Panc1 (cell line): ENCODE results near the gene IL34. TPM values are rescaled to one million over a fixed set of nuclear protein-coding genes. Genes with fewer than 3 reads are reported as not detected.

ENCODE experiments used
- ATAC-seq: fragments of 200-7000 bp; cut with Tn5 transposase; 2 replicates; pipeline ENCODE4 v1.9.1; 2020; ENCODE audit warnings: mild to moderate bottlenecking, moderate library complexity
- BruUV-seq: library from RNA; stranded (reverse); fragments of 400-500 nt; replicated peaks from 2 replicates; lab custom pipeline; 2021; lab: Mats Ljungman, UMichigan
- CTCF ChIA-PET: fragments of 300-600 bp; sonication (Branson Sonifier 250); formaldehyde crosslinking; loops from one replicate; lab custom pipeline; 2022; ENCODE audit warnings: antibody characterized with exemption; lab: Charles Lee
- POLR2A ChIA-PET: fragments of 300-600 bp; sonication (Branson Sonifier 250); formaldehyde crosslinking; loops from one replicate; lab custom pipeline; 2022; ENCODE audit warnings: antibody characterized with exemption; lab: Charles Lee
- DNase-seq: peaks from one replicate; pipeline ENCODE4 v3.0.0-alpha.2; 2010; ENCODE audit warnings: low read depth, low spot score
- H3K27ac ChIP-seq: 2 replicates; pipeline ENCODE4 v1.5.1; 2011; ENCODE audit warnings: mild to moderate bottlenecking, low read length, inconsistent platforms
- H3K27me3 ChIP-seq: fragments of 200-500 bp; sonication (Bioruptor generic); 2 replicates; pipeline ENCODE4 v1.6.0; 2014; ENCODE audit warnings: low read length, inconsistent platforms; ENCODE audit not compliant: control insufficient read depth, insufficient read depth
- H3K36me3 ChIP-seq: fragments of 200-500 bp; sonication (Bioruptor generic); 2 replicates; pipeline ENCODE4 v1.5.1; 2014; ENCODE audit warnings: inconsistent platforms, mild to moderate bottlenecking, low read length, moderate library complexity; ENCODE audit not compliant: control insufficient read depth, insufficient read depth
- H3K4me1 ChIP-seq: 2 replicates; pipeline ENCODE4 v1.5.1; 2011; ENCODE audit warnings: inconsistent platforms, mild to moderate bottlenecking, low read length, moderate library complexity; ENCODE audit not compliant: control insufficient read depth, insufficient read depth
- H3K4me3 ChIP-seq, 2 experiments: 2 replicates each; pipeline ENCODE4 v1.5.1; 2011 to 2012; ENCODE audit warnings: low read depth in 2 of 2, low read length in 2 of 2, mild to moderate bottlenecking in 2 of 2, inconsistent platforms in 1 of 2, moderate library complexity in 1 of 2
- H3K9me3 ChIP-seq: fragments of 200-500 bp; sonication (Bioruptor generic); 2 replicates; pipeline ENCODE4 v1.5.1; 2014; ENCODE audit warnings: low read depth, mild to moderate bottlenecking, inconsistent platforms, low read length, moderate library complexity; ENCODE audit not compliant: control insufficient read depth, insufficient read depth
- CTCF ChIP-seq: fragments of 450-650 bp; IDR thresholded peaks from 2 replicates; pipeline ENCODE4 v1.5.1; 2017; ENCODE audit warnings: mild to moderate bottlenecking
- POLR2AphosphoS5 ChIP-seq: IDR thresholded peaks from 2 replicates; pipeline ENCODE4 v1.6.1; 2012; ENCODE audit warnings: mild to moderate bottlenecking, low read depth, low read length, moderate library complexity
- REST ChIP-seq, 2 experiments: IDR thresholded peaks; 2 replicates each; pipeline ENCODE4 v1.6.1; 2011 to 2012; ENCODE audit warnings: low read depth in 2 of 2, control low read depth in 1 of 2, low read length in 1 of 2, mild to moderate bottlenecking in 1 of 2, moderate library complexity in 1 of 2; ENCODE audit not compliant: insufficient read depth in 1 of 2
- SIN3A ChIP-seq: IDR thresholded peaks from 2 replicates; pipeline ENCODE4 v1.6.1; 2012; ENCODE audit warnings: low read depth, mild to moderate bottlenecking, low read length, moderate library complexity, borderline replicate concordance; ENCODE audit not compliant: insufficient read depth
- TCF7L2 ChIP-seq: IDR thresholded peaks from 2 replicates; pipeline ENCODE4 v1.6.1; 2011; ENCODE audit warnings: mild to moderate bottlenecking, low read depth, low read length, inconsistent platforms
- in situ Hi-C: cut with HindIII; loops from 2 replicates; pipeline ENCODE4 v1.10.0; 2016; ENCODE audit warnings: low sequenced_read_pairs, low pct_unique_long_range_greater_than_20kb
- intact Hi-C: fragments of 100-400 bp; cut with micrococcal nuclease; formaldehyde crosslinking; loops from one replicate; pipeline ENCODE4 v1.10.0; 2022; ENCODE audit not compliant: unreplicated experiment
- total RNA-seq: library from RNA; stranded (reverse); gene quantifications from one replicate; pipeline ENCODE4 v1.2.1, GENCODE V29; 2021; ENCODE audit not compliant: unreplicated experiment

The IL34 gene
- total RNA-seq, 1 experiment from 2014 or later, result 5.8 TPM

DNA sequence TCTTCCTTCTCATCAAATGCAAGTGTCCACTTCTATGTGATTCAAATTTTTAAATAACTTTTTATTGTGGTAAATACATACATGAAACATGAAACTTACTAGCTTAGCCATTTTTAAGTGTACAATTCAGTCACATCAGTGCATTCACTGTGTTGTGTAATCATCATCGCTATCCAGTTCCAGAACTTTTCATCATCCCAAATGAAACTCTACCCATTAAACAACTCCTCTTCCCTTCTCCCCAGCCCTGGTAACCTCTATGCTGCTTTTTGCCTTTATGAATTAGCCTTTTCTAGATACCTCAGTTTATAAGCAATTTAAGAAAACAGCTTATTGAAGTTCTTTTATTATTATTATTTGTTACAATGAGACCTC is 41.1 kb upstream of the IL34 start:
- DNase-seq (no peak), ATAC-seq (no peak)
- Histone ChIP-seq H3K36me3 (no peaks in the 10 kb centered on the region), H3K4me1 (no peaks in the 10 kb centered on the region), H3K27ac (no peak overlapping the region), H3K9me3 (no peaks in the 10 kb centered on the region), H3K4me3 (no peak overlapping the region), H3K27me3 (no peaks in the 10 kb centered on the region)
- ChIA-PET CTCF (no interaction called here), POLR2A (no interaction called here)
- in situ Hi-C loops, result no loop called here
- TF ChIP-seq POLR2AphosphoS5, result no peak
- no peak for TF ChIP-seq SIN3A
- no peak for TF ChIP-seq REST (IDR thresholded peaks at IDR 0.05; ENCODE audit: insufficient read depth in 1 of 2, low read depth in 2 of 2, low read length in 1 of 2)
- TF ChIP-seq CTCF, result no peak
- TF ChIP-seq TCF7L2, result no peak
- intact Hi-C loops, result no loop called here
- no TSS peak for BruUV-seq

- no peaks in the 10 kb centered on the region for H3K4me1 ChIP-seq
- no peak overlapping the region for H3K4me3 ChIP-seq
- no peaks in the 10 kb centered on the region for H3K27me3 ChIP-seq
- H3K9me3 ChIP-seq, result no peaks in the 10 kb centered on the region
- no peak for ATAC-seq
- TF ChIP-seq SIN3A, result no peak
- TF ChIP-seq REST (IDR thresholded peaks at IDR 0.05; ENCODE audit: insufficient read depth in 1 of 2, low read depth in 2 of 2, low read length in 1 of 2), result no peak
- no peak for TF ChIP-seq POLR2AphosphoS5
- no peak for TF ChIP-seq CTCF
- no peak for TF ChIP-seq TCF7L2
- ChIA-PET POLR2A (no interaction called here), CTCF (no interaction called here)
- no peaks in the 10 kb centered on the region for H3K36me3 ChIP-seq
- no peak overlapping the region for H3K27ac ChIP-seq
- in situ Hi-C loops, result no loop called here
- intact Hi-C loops, result no loop called here
- DNase-seq, result no peak
- BruUV-seq, result no TSS peak
Observed at GRCh38 chr16:70608521-70608920, 37.8 kb upstream of the IL34 start.
